AG04450 (cell line): ENCODE data around the gene OXSR1. TPM values are rescaled to one million over a fixed set of nuclear protein-coding genes. Genes with fewer than 3 reads are reported as not detected.

Experiments used
- CTCF ChIA-PET: fragments of 300-600, 350-600 bp; formaldehyde crosslinking; extraction: SDS; loops from one replicate; lab custom pipeline; 2022; ENCODE audit warnings: antibody characterized with exemption, inconsistent platforms; lab: Charles Lee
- POLR2A ChIA-PET: fragments of 350-600 bp; formaldehyde crosslinking; extraction: SDS; loops from one replicate; lab custom pipeline; 2021; ENCODE audit warnings: antibody characterized with exemption, inconsistent platforms; lab: Yijun Ruan, JAX
- DNase-seq: peaks from one replicate; pipeline ENCODE4 v3.0.0-alpha.2; 2011; ENCODE audit warnings: low read depth, low spot score
- H3K27ac ChIP-seq: one replicate; pipeline ENCODE4 v1.5.1; 2012; ENCODE audit warnings: low read depth, low read length, control low read depth
- H3K27me3 ChIP-seq: one replicate; pipeline ENCODE4 v1.6.0; 2012; ENCODE audit warnings: low read length; ENCODE audit not compliant: control insufficient read depth, insufficient read depth
- H3K4me3 ChIP-seq: 2 replicates; pipeline ENCODE4 v1.5.1; 2011; ENCODE audit warnings: mild to moderate bottlenecking, low read depth, low read length, control low read depth
- H3K9me3 ChIP-seq: 2 replicates; pipeline ENCODE4 v1.5.1; 2012; ENCODE audit warnings: low read length; ENCODE audit not compliant: control insufficient read depth, insufficient read depth
- CTCF ChIP-seq: IDR thresholded peaks from 2 replicates; pipeline ENCODE4 v1.5.1; 2011; ENCODE audit warnings: low read depth, low read length, control low read depth, inconsistent platforms
- polyA plus RNA-seq: library from polyadenylated mRNA; depleted of rRNA; stranded (reverse); fragments of >200 nt; gene quantifications from 2 replicates; pipeline ENCODE4 v1.2.3, GENCODE V29; 2011

OXSR1 gene
- polyA plus RNA-seq, 1 experiment, result 42.3 TPM

- TF ChIP-seq CTCF, result no peak
- no peak overlapping the region for H3K4me3 ChIP-seq
- H3K27me3 ChIP-seq, result no peaks in the 10 kb centered on the region
- no peak for DNase-seq
- ChIA-PET POLR2A (no interaction called here), CTCF (no interaction called here)
- H3K27ac ChIP-seq, result no peak overlapping the region
- H3K9me3 ChIP-seq, result no peaks in the 10 kb centered on the region
These were observed 46.8 kb downstream of the OXSR1 start for GRCh38 chr3:38212141-38212540.

- Histone ChIP-seq H3K9me3 (no peaks in the 10 kb centered on the region), H3K27me3 (no peaks in the 10 kb centered on the region), H3K27ac (no peak overlapping the region), H3K4me3 (no peak overlapping the region)
- TF ChIP-seq CTCF, result no peak
- POLR2A ChIA-PET, result no interaction called here
- CTCF ChIA-PET, result no interaction called here
- no peak for DNase-seq
These were observed 49.2 kb downstream of the OXSR1 start for GRCh38 chr3:38214560-38214959.

- no peak for DNase-seq
- H3K27ac ChIP-seq, result no peak overlapping the region
- no peak overlapping the region for H3K4me3 ChIP-seq
- no peaks in the 10 kb centered on the region for H3K9me3 ChIP-seq
- no peaks in the 10 kb centered on the region for H3K27me3 ChIP-seq
- TF ChIP-seq CTCF, result no peak
- POLR2A ChIA-PET, result no interaction called here
- CTCF ChIA-PET, result no interaction called here
These were observed 54.4 kb downstream of the OXSR1 start for GRCh38 chr3:38219609-38220197.

- H3K4me3 ChIP-seq, result no peak overlapping the region
- no peak for DNase-seq
- CTCF ChIA-PET, result no interaction called here
- H3K27ac ChIP-seq, result no peak overlapping the region
- no peaks in the 10 kb centered on the region for H3K27me3 ChIP-seq
- POLR2A ChIA-PET, result interaction anchor here (0.7 kb wide), 1 partner anchor 27 kb away, joined by 3 read pairs; no protein-coding TSS in a partner anchor
- TF ChIP-seq CTCF, result no peak
- H3K9me3 ChIP-seq, result no peaks in the 10 kb centered on the region
These were observed 55.7 kb downstream of the OXSR1 start for GRCh38 chr3:38221005-38221404.

GRCh38 chr3:38222032-38222634, 56.8 kb downstream of the OXSR1 start:
- CTCF ChIA-PET, result no interaction called here
- no peak for TF ChIP-seq CTCF
- no peak for DNase-seq
- POLR2A ChIA-PET, result no interaction called here
- Histone ChIP-seq H3K9me3 (no peaks in the 10 kb centered on the region), H3K27ac (no peak overlapping the region), H3K27me3 (no peaks in the 10 kb centered on the region), H3K4me3 (no peak overlapping the region)
